ENCODE measurements around the gene CNTRL. TPM values are rescaled to one million over a fixed set of nuclear protein-coding genes. Genes with fewer than 3 reads are reported as not detected.
A peak's percentile ranks its signal among the peaks of the same experiment; 100 is the strongest.

The CNTRL gene
- total RNA-seq, 1 donor from 2014 or later = 18.2 TPM

DNA sequence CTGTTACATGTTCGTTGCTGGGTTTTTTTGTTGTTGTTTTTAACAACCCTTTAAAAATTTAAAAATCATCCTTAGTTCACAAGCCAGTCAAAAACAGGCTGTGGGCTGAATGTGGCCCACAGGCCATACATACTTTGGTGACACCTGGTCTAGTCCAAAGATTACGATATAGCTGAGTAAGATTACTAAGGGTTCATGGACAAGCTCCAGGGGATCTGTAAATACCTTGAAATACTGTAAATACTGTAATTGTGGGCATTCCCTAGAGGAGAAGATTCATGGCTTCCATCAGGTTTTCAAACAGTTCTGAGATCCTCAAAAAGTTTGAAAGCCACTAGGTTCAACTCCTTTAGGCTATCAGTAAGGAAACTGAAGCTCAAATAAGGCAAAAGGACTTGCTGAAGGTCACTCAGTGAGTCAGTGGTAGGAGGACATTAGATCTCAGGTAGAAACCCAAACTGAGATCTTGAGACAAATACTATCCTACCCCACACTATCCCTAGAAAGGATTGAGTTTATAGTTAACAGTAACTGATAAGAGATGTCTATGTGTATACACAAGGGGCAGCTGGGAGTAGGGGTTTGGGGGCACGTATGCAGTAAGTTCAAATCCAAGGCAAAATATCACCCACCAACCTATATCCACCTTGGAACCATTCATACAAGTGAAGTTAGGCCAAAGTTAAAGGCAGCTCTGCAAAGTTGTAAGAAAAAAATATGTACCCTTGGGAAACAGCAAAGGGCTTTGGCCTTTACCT lies 109.1 kb downstream of the CNTRL start:
- Mint-ChIP-seq H3K4me3 (ENCODE audit: low read depth) (no peak overlapping the region), H3K27ac (peak overlapping the region; percentile 87), H3K27me3 (no peaks in the 10 kb centered on the region), H3K36me3 (ENCODE audit: insufficient read depth) (peaks cover 16% of the 10 kb centered on the region), H3K9me3 (ENCODE audit: low read depth) (no peaks in the 10 kb centered on the region), H3K4me1 (ENCODE audit: low read depth) (peaks cover 34% of the 10 kb centered on the region)
- TF ChIP-seq, protein P1, sequence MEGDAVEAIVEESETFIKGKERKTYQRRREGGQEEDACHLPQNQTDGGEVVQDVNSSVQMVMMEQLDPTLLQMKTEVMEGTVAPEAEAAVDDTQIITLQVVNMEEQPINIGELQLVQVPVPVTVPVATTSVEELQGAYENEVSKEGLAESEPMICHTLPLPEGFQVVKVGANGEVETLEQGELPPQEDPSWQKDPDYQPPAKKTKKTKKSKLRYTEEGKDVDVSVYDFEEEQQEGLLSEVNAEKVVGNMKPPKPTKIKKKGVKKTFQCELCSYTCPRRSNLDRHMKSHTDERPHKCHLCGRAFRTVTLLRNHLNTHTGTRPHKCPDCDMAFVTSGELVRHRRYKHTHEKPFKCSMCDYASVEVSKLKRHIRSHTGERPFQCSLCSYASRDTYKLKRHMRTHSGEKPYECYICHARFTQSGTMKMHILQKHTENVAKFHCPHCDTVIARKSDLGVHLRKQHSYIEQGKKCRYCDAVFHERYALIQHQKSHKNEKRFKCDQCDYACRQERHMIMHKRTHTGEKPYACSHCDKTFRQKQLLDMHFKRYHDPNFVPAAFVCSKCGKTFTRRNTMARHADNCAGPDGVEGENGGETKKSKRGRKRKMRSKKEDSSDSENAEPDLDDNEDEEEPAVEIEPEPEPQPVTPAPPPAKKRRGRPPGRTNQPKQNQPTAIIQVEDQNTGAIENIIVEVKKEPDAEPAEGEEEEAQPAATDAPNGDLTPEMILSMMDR (IDR thresholded peaks at IDR 0.05; ENCODE audit: unreplicated experiment) = no peak
- DNase-seq (ENCODE audit: low spot score, unreplicated experiment) = no peak

DNA sequence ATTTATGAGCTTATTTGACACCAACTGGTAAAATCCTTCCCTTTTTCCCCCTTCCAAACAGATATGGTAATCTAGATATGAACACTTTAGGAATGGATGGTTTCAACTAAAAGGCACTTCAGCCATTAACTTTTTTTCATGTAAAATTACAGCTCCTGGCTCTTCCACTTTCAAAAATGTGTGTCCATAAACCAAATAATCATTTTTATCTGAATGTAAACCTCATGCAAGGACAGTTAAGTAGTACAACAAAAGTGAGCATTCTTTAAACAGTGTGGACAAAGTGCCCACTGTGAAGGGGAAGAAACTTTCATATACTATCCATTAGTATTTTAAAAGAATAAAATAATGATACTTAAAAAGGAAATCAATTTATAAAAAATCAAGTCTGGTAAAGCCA lies 109.7 kb downstream of the CNTRL start:
- Mint-ChIP-seq H3K4me1 (ENCODE audit: low read depth) (peaks cover 34% of the 10 kb centered on the region), H3K36me3 (ENCODE audit: insufficient read depth) (peaks cover 16% of the 10 kb centered on the region), H3K27me3 (no peaks in the 10 kb centered on the region), H3K4me3 (ENCODE audit: low read depth) (no peak overlapping the region), H3K9me3 (ENCODE audit: low read depth) (no peaks in the 10 kb centered on the region), H3K27ac (no peak overlapping the region)
- no peak for DNase-seq (ENCODE audit: low spot score, unreplicated experiment)
- TF ChIP-seq, protein P1 (IDR thresholded peaks at IDR 0.05; ENCODE audit: unreplicated experiment) = no peak

DNA sequence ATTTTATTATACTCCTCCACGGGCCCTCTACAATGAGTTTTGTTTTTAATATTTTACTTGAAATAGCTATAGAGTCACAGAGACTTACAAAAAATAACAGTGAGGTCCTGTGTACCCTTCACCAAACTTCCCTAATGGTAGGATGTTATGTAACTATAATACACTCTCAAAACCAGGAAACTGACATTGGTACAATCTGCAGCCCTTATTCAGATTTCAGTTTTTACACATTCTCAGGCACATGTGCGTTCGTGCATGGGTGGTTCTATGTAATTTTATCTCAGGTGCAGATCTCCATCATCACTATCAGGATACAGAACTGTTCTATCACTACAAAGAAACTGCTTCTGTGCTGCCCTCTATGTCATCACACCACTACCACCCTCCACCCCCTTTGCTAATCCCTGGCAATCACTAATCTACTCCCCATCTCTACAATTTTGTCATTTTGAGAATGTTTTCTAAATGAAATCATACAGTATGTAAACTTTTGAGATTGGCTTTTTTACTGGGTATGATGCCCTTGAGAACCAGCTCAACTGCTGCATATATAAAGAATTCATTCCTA lies 110.5 kb downstream of the CNTRL start:
- Mint-ChIP-seq H3K27ac (no peak overlapping the region), H3K9me3 (ENCODE audit: low read depth) (no peaks in the 10 kb centered on the region), H3K36me3 (ENCODE audit: insufficient read depth) (peaks cover 16% of the 10 kb centered on the region), H3K4me3 (ENCODE audit: low read depth) (no peak overlapping the region), H3K27me3 (no peaks in the 10 kb centered on the region), H3K4me1 (ENCODE audit: low read depth) (peaks cover 32% of the 10 kb centered on the region)
- no peak for DNase-seq (ENCODE audit: low spot score, unreplicated experiment)
- TF ChIP-seq, protein P1 (IDR thresholded peaks at IDR 0.05; ENCODE audit: unreplicated experiment) = no peak

DNA sequence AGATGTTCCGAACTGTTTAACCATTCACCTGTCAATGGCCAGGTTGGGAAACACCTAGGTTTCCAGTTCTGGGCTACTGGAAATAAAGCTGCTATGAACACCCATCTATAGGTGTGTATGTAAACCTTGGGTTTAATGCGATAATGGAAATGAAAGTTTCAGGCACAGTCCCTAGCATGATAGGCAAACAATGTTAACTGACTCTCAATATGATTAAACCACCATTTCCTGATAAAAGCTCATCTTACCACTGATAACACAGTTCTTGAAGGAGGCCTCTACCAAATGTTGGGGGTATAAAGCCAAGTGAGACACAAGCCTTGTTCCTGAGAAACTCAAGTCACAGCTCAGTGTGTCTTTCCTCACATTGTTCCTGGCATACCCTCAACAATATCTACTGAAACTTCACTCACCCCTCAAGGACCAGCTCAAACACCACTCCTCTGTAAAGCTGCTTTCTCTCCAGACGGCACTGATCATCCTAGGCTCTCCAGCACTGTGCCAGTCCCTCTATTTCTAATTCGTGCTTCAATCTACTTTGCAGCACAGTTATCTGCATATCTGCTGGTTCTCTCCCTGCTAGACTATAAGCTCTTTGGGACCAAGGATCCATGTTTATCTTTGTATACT lies 111.1 kb downstream of the CNTRL start:
- Mint-ChIP-seq H3K4me3 (ENCODE audit: low read depth) (no peak overlapping the region), H3K9me3 (ENCODE audit: low read depth) (no peaks in the 10 kb centered on the region), H3K36me3 (ENCODE audit: insufficient read depth) (peaks cover 15% of the 10 kb centered on the region), H3K27ac (no peak overlapping the region), H3K27me3 (no peaks in the 10 kb centered on the region), H3K4me1 (ENCODE audit: low read depth) (peaks cover 33% of the 10 kb centered on the region)
- no peak for DNase-seq (ENCODE audit: low spot score, unreplicated experiment)
- TF ChIP-seq, protein P1 (IDR thresholded peaks at IDR 0.05; ENCODE audit: unreplicated experiment) = no peak

DNA sequence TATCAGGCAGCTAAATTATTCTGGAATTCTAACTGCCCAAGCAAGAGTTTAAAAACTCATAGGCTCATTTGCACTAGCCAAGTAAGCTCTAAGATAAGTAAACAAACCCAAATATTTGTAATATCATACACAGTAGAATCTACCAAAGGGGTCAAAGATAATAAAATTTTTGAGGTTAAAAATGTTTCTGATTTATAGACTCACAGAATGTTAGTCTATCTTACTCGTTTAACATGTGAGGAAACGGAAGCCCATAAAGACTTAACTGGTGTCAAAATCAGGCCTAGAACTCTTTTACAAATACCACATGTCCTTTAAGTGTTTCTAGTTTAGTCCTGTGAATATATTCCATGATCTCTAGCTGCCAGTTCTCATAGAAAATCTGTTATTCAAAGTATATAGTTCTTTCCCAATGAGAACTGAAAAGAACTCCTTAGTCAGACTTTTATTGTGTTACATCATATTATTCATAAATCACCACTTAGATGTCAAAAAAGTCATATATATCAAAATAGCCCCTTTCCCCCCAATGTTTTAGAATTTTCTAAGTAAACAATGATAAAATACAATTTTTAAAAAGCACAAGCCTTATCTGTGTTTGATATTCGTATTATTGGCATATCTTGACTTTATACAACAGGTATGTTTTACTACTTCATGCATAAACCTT lies 113.0 kb downstream of the CNTRL start:
- DNase-seq (ENCODE audit: low spot score, unreplicated experiment) = no peak
- peaks cover 31% of the 10 kb centered on the region for H3K4me1 Mint-ChIP-seq (ENCODE audit: low read depth)
- no peaks in the 10 kb centered on the region for H3K9me3 Mint-ChIP-seq (ENCODE audit: low read depth)
- H3K27me3 Mint-ChIP-seq = no peaks in the 10 kb centered on the region
- TF ChIP-seq, protein P1 (IDR thresholded peaks at IDR 0.05; ENCODE audit: unreplicated experiment) = no peak
- peaks cover 8% of the 10 kb centered on the region for H3K36me3 Mint-ChIP-seq (ENCODE audit: insufficient read depth)
- H3K4me3 Mint-ChIP-seq (ENCODE audit: low read depth) = no peak overlapping the region
- H3K27ac Mint-ChIP-seq = no peak overlapping the region
